PFSK-1 (cell line): ENCODE data around the gene KLHL11. TPM values are rescaled to one million over a fixed set of nuclear protein-coding genes. Genes with fewer than 3 reads are reported as not detected.

Experiments used
- FOXP2 ChIP-seq: optimal IDR thresholded peaks from 2 replicates; pipeline ENCODE3; 2011; ENCODE audit warnings: borderline replicate concordance, control low read depth, inconsistent platforms; ENCODE audit not compliant: insufficient read depth; ENCODE audit errors: extremely low read length, extremely low read depth
- POLR2AphosphoS5 ChIP-seq: IDR thresholded peaks from 2 replicates; pipeline ENCODE4 v1.6.1; 2012; ENCODE audit warnings: low read depth, mild to moderate bottlenecking, control low read depth, low read length, moderate library complexity
- REST ChIP-seq, 2 experiments: IDR thresholded peaks; 2 replicates each; pipeline versions ENCODE4 v1.6.1 to v1.8.0; 2011 to 2012; ENCODE audit warnings: low read depth in 2 of 2, low read length in 2 of 2, control low read depth in 1 of 2, inconsistent platforms in 1 of 2, mild to moderate bottlenecking in 1 of 2, moderate library complexity in 1 of 2; ENCODE audit not compliant: insufficient read depth in 1 of 2
- SIN3A ChIP-seq: IDR thresholded peaks from 2 replicates; pipeline ENCODE4 v1.6.1; 2012; ENCODE audit warnings: mild to moderate bottlenecking, low read length, moderate library complexity, borderline replicate concordance; ENCODE audit not compliant: insufficient read depth
- TAF1 ChIP-seq: IDR thresholded peaks from 2 replicates; pipeline ENCODE4 v1.6.1; 2012; ENCODE audit warnings: low read length, control low read depth, borderline replicate concordance; ENCODE audit not compliant: insufficient read depth
- polyA plus RNA-seq: library from polyadenylated mRNA; unstranded; fragments of >200 nt; gene quantifications from one replicate; pipeline ENCODE4 v1.2.1, GENCODE V29; 2012; ENCODE audit warnings: low read depth, missing spikeins; ENCODE audit not compliant: insufficient read length

KLHL11 gene
- 1.9 TPM for polyA plus RNA-seq

GRCh38 chr17:41864836-41865595, at the start of gene KLHL11:
TSS of gene KLHL11 (minus strand) at chr17:41865423. CDS start at chr17:41865370, 53 bp downstream.
- TF ChIP-seq POLR2AphosphoS5, result peak; percentile 96
- TF ChIP-seq SIN3A, result no peak
- peak; percentile 51 for TF ChIP-seq FOXP2
- peak in 1 of 2 experiments; percentile 40; a peak in 2 of 4 replicates for TF ChIP-seq REST (IDR thresholded peaks at IDR 0.05; ENCODE audit: insufficient read depth in 1 of 2, low read depth in 2 of 2, low read length in 2 of 2)
- peak; percentile 95 for TF ChIP-seq TAF1

GRCh38 chr17:41915020-41915419, 49.8 kb upstream of the KLHL11 start:
- no peak for TF ChIP-seq FOXP2
- no peak for TF ChIP-seq SIN3A
- no peak for TF ChIP-seq POLR2AphosphoS5
- no peak for TF ChIP-seq REST (IDR thresholded peaks at IDR 0.05; ENCODE audit: insufficient read depth in 1 of 2, low read depth in 2 of 2, low read length in 2 of 2)
- TF ChIP-seq TAF1, result no peak

GRCh38 chr17:41914358-41914766, 49.1 kb upstream of the KLHL11 start:
- TF ChIP-seq FOXP2 (no peak), SIN3A (no peak), POLR2AphosphoS5 (no peak), REST (IDR thresholded peaks at IDR 0.05; ENCODE audit: insufficient read depth in 1 of 2, low read depth in 2 of 2, low read length in 2 of 2) (no peak), TAF1 (no peak)

GRCh38 chr17:41913798-41914197, 48.6 kb upstream of the KLHL11 start:
- TF ChIP-seq POLR2AphosphoS5, result no peak
- no peak for TF ChIP-seq FOXP2
- no peak for TF ChIP-seq REST (IDR thresholded peaks at IDR 0.05; ENCODE audit: insufficient read depth in 1 of 2, low read depth in 2 of 2, low read length in 2 of 2)
- TF ChIP-seq SIN3A, result no peak
- TF ChIP-seq TAF1, result no peak

- TF ChIP-seq SIN3A (no peak), POLR2AphosphoS5 (no peak), TAF1 (no peak), FOXP2 (no peak), REST (IDR thresholded peaks at IDR 0.05; ENCODE audit: insufficient read depth in 1 of 2, low read depth in 2 of 2, low read length in 2 of 2) (no peak)
Measured at GRCh38 chr17:41912925-41913324, 47.7 kb upstream of the KLHL11 start.
